IMR-90 (cell line): ENCODE measurements around the gene MCRS1. TPM values are rescaled to one million over a fixed set of nuclear protein-coding genes. Genes with fewer than 3 reads are reported as not detected.

Experiments used
- ATAC-seq: fragments of 200-7000 bp; cut with Tn5 transposase; 2 replicates; pipeline ENCODE4 v1.9.1; 2020; ENCODE audit warnings: low read depth, mild to moderate bottlenecking, moderate library complexity
- BruUV-seq: library from RNA; stranded (reverse); fragments of 400-500 nt; replicated peaks from 2 replicates; lab custom pipeline; 2021; lab: Mats Ljungman, UMichigan
- CTCF ChIA-PET: fragments of 300-600 bp; formaldehyde crosslinking; extraction: SDS; loops from one replicate; lab custom pipeline; 2021; ENCODE audit warnings: antibody characterized with exemption; lab: Yijun Ruan, JAX
- POLR2A ChIA-PET: fragments of 300-600 bp; sonication (Branson Sonifier 250); formaldehyde crosslinking; loops from one replicate; lab custom pipeline; 2022; ENCODE audit warnings: antibody characterized with exemption; ENCODE audit not compliant: unreplicated experiment; lab: Charles Lee
- DNase-seq: peaks from one replicate; pipeline ENCODE4 v3.0.0; 2013
- H2AFZ ChIP-seq: replicated peaks from 2 replicates; pipeline ENCODE3; 2013; ENCODE audit warnings: low read length, mild to moderate bottlenecking; ENCODE audit not compliant: poor library complexity
- H2AK5ac ChIP-seq: 2 replicates; pipeline ENCODE4 v1.6.1; 2013; ENCODE audit warnings: low read depth, low read length, inconsistent platforms
- H2AK9ac ChIP-seq: replicated peaks from 2 replicates; pipeline ENCODE3; 2013; ENCODE audit warnings: mild to moderate bottlenecking, low read depth, low read length, moderate library complexity; ENCODE audit not compliant: poor library complexity
- H2BK120ac ChIP-seq: 2 replicates; pipeline ENCODE4 v1.6.1; 2013; ENCODE audit warnings: low read depth, low read length, inconsistent platforms
- H2BK15ac ChIP-seq: 3 replicates; pipeline ENCODE4 v1.6.1; 2013; ENCODE audit warnings: low read depth, low read length, inconsistent platforms
- H2BK20ac ChIP-seq: 2 replicates; pipeline ENCODE4 v1.6.1; 2013; ENCODE audit warnings: low read depth, mild to moderate bottlenecking, inconsistent platforms, low read length, moderate library complexity
- H2BK5ac ChIP-seq: 2 replicates; pipeline ENCODE4 v1.6.1; 2013; ENCODE audit warnings: mild to moderate bottlenecking, low read depth, low read length, inconsistent platforms; ENCODE audit not compliant: poor library complexity, severe bottlenecking
- H3K14ac ChIP-seq: replicated peaks from 2 replicates; pipeline ENCODE4 v1.6.1; 2013; ENCODE audit warnings: low read depth, low read length, inconsistent platforms
- H3K18ac ChIP-seq: 2 replicates; pipeline ENCODE4 v1.6.1; 2013; ENCODE audit warnings: low read depth, low read length, control low read depth
- H3K23ac ChIP-seq: 2 replicates; pipeline ENCODE4 v1.6.1; 2013; ENCODE audit warnings: low read depth, low read length, inconsistent platforms
- H3K27ac ChIP-seq: 2 replicates; pipeline ENCODE4 v1.5.1; 2013; ENCODE audit warnings: mild to moderate bottlenecking, control low read depth, low read length; ENCODE audit not compliant: insufficient read depth
- H3K27me3 ChIP-seq: 2 replicates; pipeline ENCODE4 v1.6.1; 2013; ENCODE audit warnings: low read length; ENCODE audit not compliant: control insufficient read depth, insufficient read depth
- H3K36me3 ChIP-seq: 2 replicates; pipeline ENCODE4 v1.6.1; 2013; ENCODE audit warnings: low read length, mixed read lengths; ENCODE audit not compliant: control insufficient read depth, insufficient read depth
- H3K4ac ChIP-seq: 2 replicates; pipeline ENCODE4 v1.6.1; 2013; ENCODE audit warnings: low read depth, low read length, inconsistent platforms
- H3K4me1 ChIP-seq: 2 replicates; pipeline ENCODE4 v1.6.1; 2013; ENCODE audit warnings: low read length, mixed read lengths; ENCODE audit not compliant: control insufficient read depth, insufficient read depth
- H3K4me2 ChIP-seq: 2 replicates; pipeline ENCODE4 v1.6.1; 2013; ENCODE audit warnings: low read depth, mild to moderate bottlenecking, control low read depth, low read length, moderate library complexity
- H3K4me3 ChIP-seq: 2 replicates; pipeline ENCODE4 v1.5.1; 2013; ENCODE audit warnings: low read depth, mild to moderate bottlenecking, control low read depth, low read length, moderate library complexity; ENCODE audit not compliant: insufficient read depth
- H3K56ac ChIP-seq: 2 replicates; pipeline ENCODE4 v1.6.1; 2013; ENCODE audit warnings: low read length, inconsistent platforms; ENCODE audit not compliant: insufficient read depth; ENCODE audit errors: extremely low read depth
- H3K79me1 ChIP-seq, 2 experiments: 2 replicates each; pipeline ENCODE4 v1.6.1; 2013; ENCODE audit warnings: low read length in 2 of 2, inconsistent platforms in 1 of 2, low read depth in 1 of 2
- H3K9ac ChIP-seq: 2 replicates; pipeline ENCODE4 v1.6.1; 2013; ENCODE audit warnings: low read depth, low read length, control low read depth
- H3K9me1 ChIP-seq: 2 replicates; pipeline ENCODE4 v1.6.1; 2013; ENCODE audit warnings: low read length, inconsistent platforms; ENCODE audit not compliant: insufficient read depth
- H3K9me3 ChIP-seq: 2 replicates; pipeline ENCODE4 v1.6.1; 2013; ENCODE audit warnings: low read length; ENCODE audit not compliant: control insufficient read depth, insufficient read depth
- H4K20me1 ChIP-seq: 2 replicates; pipeline ENCODE4 v1.6.1; 2013; ENCODE audit warnings: low read length, inconsistent platforms; ENCODE audit not compliant: insufficient read depth
- H4K5ac ChIP-seq: 2 replicates; pipeline ENCODE4 v1.6.1; 2013; ENCODE audit warnings: mild to moderate bottlenecking, low read depth, low read length, control low read depth
- H4K8ac ChIP-seq, 2 experiments: 2 replicates each; pipeline ENCODE4 v1.6.1; 2013; ENCODE audit warnings: low read depth in 2 of 2, low read length in 2 of 2, control low read depth in 1 of 2, inconsistent platforms in 1 of 2
- H4K91ac ChIP-seq: 2 replicates; pipeline ENCODE4 v1.6.1; 2013; ENCODE audit warnings: low read depth, low read length, inconsistent platforms; ENCODE audit not compliant: insufficient read depth
- BHLHE40 ChIP-seq: fragments of 150-350 bp; IDR thresholded peaks from 2 replicates; pipeline ENCODE4 v1.6.1; 2016; ENCODE audit warnings: mild to moderate bottlenecking, low read depth, low read length
- CEBPB ChIP-seq: IDR thresholded peaks from 2 replicates; pipeline ENCODE4 v1.6.1; 2012; ENCODE audit warnings: low read depth, low read length, improper control_type of control experiment
- CHD1 ChIP-seq: IDR thresholded peaks from 2 replicates; pipeline ENCODE4 v1.6.1; 2012; ENCODE audit warnings: low read depth, low read length, improper control_type of control experiment
- FOS ChIP-seq: fragments of 150-350 bp; IDR thresholded peaks from 2 replicates; pipeline ENCODE4 v1.6.1; 2016; ENCODE audit warnings: low read depth, low read length
- MAFK ChIP-seq: IDR thresholded peaks from 2 replicates; pipeline ENCODE4 v1.6.1; 2012; ENCODE audit warnings: low read depth, low read length, improper control_type of control experiment
- MXI1 ChIP-seq: IDR thresholded peaks from 2 replicates; pipeline ENCODE4 v1.6.1; 2012; ENCODE audit warnings: low read depth, mild to moderate bottlenecking, low read length, moderate library complexity, borderline replicate concordance
- NFE2L2 ChIP-seq: fragments of 150-350 bp; IDR thresholded peaks from 2 replicates; pipeline ENCODE4 v1.6.1; 2016; ENCODE audit warnings: low read depth, mild to moderate bottlenecking, low read length
- POLR2A ChIP-seq: IDR thresholded peaks from 2 replicates; pipeline ENCODE4 v1.6.1; 2012; ENCODE audit warnings: mild to moderate bottlenecking, low read depth, low read length
- RAD21 ChIP-seq: IDR thresholded peaks from 2 replicates; pipeline ENCODE4 v1.6.1; 2012; ENCODE audit warnings: low read length, improper control_type of control experiment
- RCOR1 ChIP-seq: IDR thresholded peaks from 2 replicates; pipeline ENCODE4 v1.6.1; 2012; ENCODE audit warnings: mild to moderate bottlenecking, low read length, improper control_type of control experiment; ENCODE audit not compliant: insufficient replicate concordance
- RFX5 ChIP-seq: IDR thresholded peaks from 2 replicates; pipeline ENCODE4 v1.8.0; 2012; ENCODE audit warnings: low read depth, mild to moderate bottlenecking, low read length, moderate library complexity
- SMC3 ChIP-seq: fragments of 150-350 bp; IDR thresholded peaks from 2 replicates; pipeline ENCODE4 v1.6.1; 2016; ENCODE audit warnings: low read depth, mild to moderate bottlenecking, antibody characterized with exemption, low read length, moderate library complexity
- WGBS, 2 experiments: methylation state at CpG; one replicate each; pipeline versions ENCODE4 v1.1.5 to v1.1.7; 2013; ENCODE audit warnings: missing lambda C conversion rate in 2 of 2; ENCODE audit not compliant: insufficient read length in 1 of 2; ENCODE audit errors: extremely low coverage in 2 of 2; 5-methylcytosine and 5-hydroxymethylcytosine counted together
- dilution Hi-C: fragments of 300-500 bp; cut with HindIII; formaldehyde crosslinking; loops from one replicate; pipeline ENCODE4 v1.14.3; 2018; ENCODE audit warnings: low sequenced_read_pairs; ENCODE audit not compliant: unreplicated experiment
- in situ Hi-C: fragments of 300-500 bp; cut with MboI; formaldehyde crosslinking; loops from 3 replicates; pipeline ENCODE4 v1.14.3; 2019; ENCODE audit warnings: low sequenced_read_pairs, inconsistent platforms, mixed read lengths
- intact Hi-C: fragments of 100-400 bp; cut with micrococcal nuclease; formaldehyde crosslinking; loops from 2 replicates; pipeline ENCODE4 v1.10.0; 2022
- polyA plus RNA-seq, 3 experiments: library from polyadenylated mRNA; depleted of rRNA; stranded (reverse); fragments of >200 nt; gene quantifications; 2 replicates each; pipeline ENCODE4 v1.2.3, GENCODE V29; 2012; ENCODE audit warnings: low replicate concordance in 1 of 3
- total RNA-seq: library from RNA; depleted of rRNA; stranded (reverse); fragments of >200 nt; gene quantifications from 2 replicates; pipeline ENCODE4 v1.2.3, GENCODE V29; 2012
- TF ChIP-seq, protein P1 (sequence below): fragments of 150-350 bp; IDR thresholded peaks from 2 replicates; pipeline ENCODE4 v1.6.1; 2017; ENCODE audit warnings: mild to moderate bottlenecking, antibody characterized with exemption, low read length, low read depth
- TF ChIP-seq, protein P2 (sequence below): conservative IDR thresholded peaks from 2 replicates; pipeline ENCODE4 v1.5.1; 2012; ENCODE audit warnings: mild to moderate bottlenecking, low read depth, low read length, improper control_type of control experiment
- TF ChIP-seq, protein P3 (sequence below): fragments of 150-350 bp; IDR thresholded peaks from 2 replicates; pipeline ENCODE4 v1.6.1; 2016; ENCODE audit warnings: low read depth, mild to moderate bottlenecking, low read length, moderate library complexity, borderline replicate concordance

MCRS1 gene
- total and polyA plus RNA-seq, 2 of the 4 experiments (the other 2 are of a cell fraction): 72.9 to 73.2 TPM

DNA sequence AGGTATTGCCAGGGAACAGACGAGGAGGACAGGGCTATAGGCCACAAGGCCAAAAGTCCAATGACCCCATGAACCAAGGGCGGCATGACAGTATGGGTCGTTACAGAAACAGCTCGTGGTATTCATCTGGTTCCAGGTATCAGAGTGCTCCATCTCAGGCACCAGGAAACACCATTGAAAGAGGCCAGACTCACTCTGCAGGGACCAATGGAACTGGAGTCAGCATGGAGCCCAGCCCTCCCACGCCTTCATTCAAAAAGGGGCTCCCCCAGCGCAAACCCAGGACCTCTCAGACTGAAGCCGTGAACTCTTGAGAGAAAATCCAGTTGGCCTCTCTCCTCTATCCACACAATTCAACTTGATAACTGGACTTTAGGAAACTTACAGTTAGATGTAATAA lies 42.0 kb downstream of the MCRS1 start:
- Histone ChIP-seq H3K4me1 (no peaks in the 10 kb centered on the region), H4K5ac (no peak overlapping the region), H4K8ac (no peak overlapping the region), H3K79me1 (no peaks in the 10 kb centered on the region), H3K4ac (no peak overlapping the region), H3K9me1 (0 out of 2 replicates have a peak, but pooled peaks cover 2% of the 10 kb centered on the region), H4K91ac (no peak overlapping the region), H3K4me3 (no peak overlapping the region), H3K36me3 (peaks cover 34% of the 10 kb centered on the region), H2AK9ac (no peak overlapping the region), H2AK5ac (no peak overlapping the region), H2AFZ (no peak overlapping the region), H3K9ac (no peak overlapping the region), H3K4me2 (no peak overlapping the region), H3K27me3 (no peaks in the 10 kb centered on the region), H2BK20ac (no peak overlapping the region), H2BK15ac (no peak overlapping the region), H3K18ac (no peak overlapping the region), H3K14ac (no peak overlapping the region), H2BK5ac (no peak overlapping the region), H3K27ac (no peak overlapping the region), H2BK120ac (no peak overlapping the region), H4K20me1 (no peaks in the 10 kb centered on the region), H3K23ac (no peak overlapping the region), H3K56ac (no peak overlapping the region), H3K9me3 (no peaks in the 10 kb centered on the region)
- WGBS, 2 experiments: 100% methylated on average over 5 of the region's 7 CpGs; no CpG with 5 or more reads in 1 of the 2 experiments
- POLR2A ChIA-PET: no interaction called here
- TF ChIP-seq RFX5 (no peak), RAD21 (no peak), MAFK (no peak), SMC3 (no peak), CEBPB (no peak), CHD1 (no peak), FOS (no peak), MXI1 (no peak), POLR2A (no peak), BHLHE40 (no peak), RCOR1 (no peak), NFE2L2 (no peak)
- TF ChIP-seq, protein P1, sequence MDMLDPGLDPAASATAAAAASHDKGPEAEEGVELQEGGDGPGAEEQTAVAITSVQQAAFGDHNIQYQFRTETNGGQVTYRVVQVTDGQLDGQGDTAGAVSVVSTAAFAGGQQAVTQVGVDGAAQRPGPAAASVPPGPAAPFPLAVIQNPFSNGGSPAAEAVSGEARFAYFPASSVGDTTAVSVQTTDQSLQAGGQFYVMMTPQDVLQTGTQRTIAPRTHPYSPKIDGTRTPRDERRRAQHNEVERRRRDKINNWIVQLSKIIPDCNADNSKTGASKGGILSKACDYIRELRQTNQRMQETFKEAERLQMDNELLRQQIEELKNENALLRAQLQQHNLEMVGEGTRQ: no peak
- TF ChIP-seq, protein P2, sequence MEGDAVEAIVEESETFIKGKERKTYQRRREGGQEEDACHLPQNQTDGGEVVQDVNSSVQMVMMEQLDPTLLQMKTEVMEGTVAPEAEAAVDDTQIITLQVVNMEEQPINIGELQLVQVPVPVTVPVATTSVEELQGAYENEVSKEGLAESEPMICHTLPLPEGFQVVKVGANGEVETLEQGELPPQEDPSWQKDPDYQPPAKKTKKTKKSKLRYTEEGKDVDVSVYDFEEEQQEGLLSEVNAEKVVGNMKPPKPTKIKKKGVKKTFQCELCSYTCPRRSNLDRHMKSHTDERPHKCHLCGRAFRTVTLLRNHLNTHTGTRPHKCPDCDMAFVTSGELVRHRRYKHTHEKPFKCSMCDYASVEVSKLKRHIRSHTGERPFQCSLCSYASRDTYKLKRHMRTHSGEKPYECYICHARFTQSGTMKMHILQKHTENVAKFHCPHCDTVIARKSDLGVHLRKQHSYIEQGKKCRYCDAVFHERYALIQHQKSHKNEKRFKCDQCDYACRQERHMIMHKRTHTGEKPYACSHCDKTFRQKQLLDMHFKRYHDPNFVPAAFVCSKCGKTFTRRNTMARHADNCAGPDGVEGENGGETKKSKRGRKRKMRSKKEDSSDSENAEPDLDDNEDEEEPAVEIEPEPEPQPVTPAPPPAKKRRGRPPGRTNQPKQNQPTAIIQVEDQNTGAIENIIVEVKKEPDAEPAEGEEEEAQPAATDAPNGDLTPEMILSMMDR: no peak
- TF ChIP-seq, protein P3, sequence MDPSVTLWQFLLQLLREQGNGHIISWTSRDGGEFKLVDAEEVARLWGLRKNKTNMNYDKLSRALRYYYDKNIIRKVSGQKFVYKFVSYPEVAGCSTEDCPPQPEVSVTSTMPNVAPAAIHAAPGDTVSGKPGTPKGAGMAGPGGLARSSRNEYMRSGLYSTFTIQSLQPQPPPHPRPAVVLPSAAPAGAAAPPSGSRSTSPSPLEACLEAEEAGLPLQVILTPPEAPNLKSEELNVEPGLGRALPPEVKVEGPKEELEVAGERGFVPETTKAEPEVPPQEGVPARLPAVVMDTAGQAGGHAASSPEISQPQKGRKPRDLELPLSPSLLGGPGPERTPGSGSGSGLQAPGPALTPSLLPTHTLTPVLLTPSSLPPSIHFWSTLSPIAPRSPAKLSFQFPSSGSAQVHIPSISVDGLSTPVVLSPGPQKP: no peak
- intact Hi-C loops (no loop called here), dilution Hi-C loops (no loop called here), in situ Hi-C loops (no loop called here)
- DNase-seq (no peak), ATAC-seq (no peak)
- CTCF ChIA-PET: interaction anchor here (1.2 to 1.4 kb wide), 2 partner anchors 159 to 168 kb away, joined by 3 read pairs; no protein-coding TSS in a partner anchor
- BruUV-seq: no TSS peak
